GM19328 (cell line): Measurements from ENCODE around the gene TEX12.
"Not testable (repeated sequence)": the region's sequence is repeated elsewhere in the genome, so short reads cannot be mapped to it uniquely, and the experiment has no call there.

Experiments
- ATAC-seq: cut with Tn5 transposase; IDR thresholded peaks from one replicate; pipeline ENCODE4 v1.9.1; 2021; ENCODE audit warnings: mild to moderate bottlenecking, moderate library complexity; ENCODE audit not compliant: unreplicated experiment

TEX12 gene

DNA sequence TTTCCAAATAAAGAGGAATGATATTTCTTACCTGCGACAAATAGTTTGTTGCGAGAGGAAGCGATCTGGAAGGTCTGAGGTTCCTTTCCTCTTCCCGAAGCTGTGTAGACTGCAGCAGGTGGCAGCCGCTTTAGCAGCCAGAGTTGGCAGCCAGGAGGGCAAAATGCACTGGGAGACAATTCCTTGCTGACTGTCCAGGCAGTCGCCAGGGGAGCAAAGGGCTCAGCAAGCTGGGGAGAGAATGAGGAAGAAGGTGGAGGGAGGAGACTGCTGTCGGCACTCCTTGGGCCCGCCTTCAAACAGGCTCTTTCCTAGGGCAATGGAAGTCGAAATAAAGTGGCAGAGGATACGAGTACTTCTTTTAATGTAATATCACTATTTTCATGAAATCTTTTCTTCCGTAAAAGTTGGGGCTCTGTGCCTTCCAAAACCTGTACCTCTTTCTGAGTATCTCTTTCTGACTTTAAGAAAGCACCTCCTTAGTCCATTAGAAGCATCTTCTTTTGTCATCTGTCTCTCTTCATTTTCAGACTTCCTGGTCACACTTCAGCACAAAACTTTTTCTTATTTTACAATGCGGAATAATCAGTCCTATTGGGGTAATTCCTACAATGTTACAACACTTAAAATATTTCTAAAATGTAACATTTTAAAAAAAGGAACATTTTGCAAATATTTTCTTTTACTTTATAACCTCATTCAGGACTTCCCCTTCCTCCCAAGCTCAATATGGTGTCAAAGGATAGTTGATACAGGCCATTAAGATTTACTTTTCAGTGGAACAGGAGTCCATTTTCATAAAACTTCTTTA, 3.1 kb upstream of the TEX12 start, which contains the start of gene IL18:
TSS of gene IL18 (minus strand) at position 220 of the 811 bp plus-strand sequence. CDS start 9,041 bp downstream, outside the sequence.
- ATAC-seq: no peak

DNA sequence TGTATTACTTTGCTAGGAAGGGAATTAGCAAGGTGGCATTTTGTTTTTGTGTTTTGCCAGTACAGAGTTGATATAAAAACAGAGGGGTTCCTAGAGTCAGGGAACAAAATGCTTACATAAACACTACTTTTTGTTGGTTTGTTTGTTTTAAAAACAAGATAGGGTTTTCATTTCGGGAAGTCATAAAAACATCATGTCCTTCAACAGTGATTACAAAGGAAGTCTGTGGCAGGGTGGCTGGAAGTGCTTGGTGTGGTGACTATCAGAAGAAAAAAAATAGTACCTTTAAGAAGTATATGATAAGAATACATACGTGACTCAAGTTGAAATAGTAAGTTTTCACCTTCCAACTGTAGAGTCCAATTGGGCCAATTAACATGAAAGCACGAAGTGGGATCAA, 2.1 kb upstream of the TEX12 start:
- no peak for ATAC-seq

DNA sequence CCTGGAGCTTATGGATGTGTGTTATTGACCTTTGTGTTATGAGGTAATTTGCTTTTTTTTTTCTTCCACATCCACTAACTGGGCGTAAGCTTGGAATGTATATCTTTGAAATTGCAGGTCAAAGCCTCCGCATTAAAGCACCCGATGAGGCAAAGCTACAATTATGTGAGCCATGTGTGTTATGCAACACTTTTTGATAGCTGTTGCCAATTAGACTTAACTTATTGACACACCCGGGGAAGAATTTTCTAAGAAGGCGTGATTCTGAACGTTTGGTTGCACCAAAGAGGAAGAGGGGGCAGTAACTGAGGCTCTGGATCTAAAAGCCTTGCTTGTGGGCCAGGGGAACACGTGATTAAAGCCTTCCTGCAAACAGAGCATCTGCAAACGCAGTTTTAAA, 610 bp upstream of the TEX12 start:
- ATAC-seq: no peak

GRCh38 chr11:112172362-112172994, 5.3 kb downstream of the TEX12 start:
- no peak for ATAC-seq

- no peak for ATAC-seq
Observed at GRCh38 chr11:112173152-112173551, 6.0 kb downstream of the TEX12 start.

GRCh38 chr11:112174789-112175598, 7.8 kb downstream of the TEX12 start, which contains the start of gene BCO2:
Gene BCO2 (plus strand): TSS chr11:112175512. CDS start chr11:112175602, 90 bp downstream.
- ATAC-seq: no peak

DNA sequence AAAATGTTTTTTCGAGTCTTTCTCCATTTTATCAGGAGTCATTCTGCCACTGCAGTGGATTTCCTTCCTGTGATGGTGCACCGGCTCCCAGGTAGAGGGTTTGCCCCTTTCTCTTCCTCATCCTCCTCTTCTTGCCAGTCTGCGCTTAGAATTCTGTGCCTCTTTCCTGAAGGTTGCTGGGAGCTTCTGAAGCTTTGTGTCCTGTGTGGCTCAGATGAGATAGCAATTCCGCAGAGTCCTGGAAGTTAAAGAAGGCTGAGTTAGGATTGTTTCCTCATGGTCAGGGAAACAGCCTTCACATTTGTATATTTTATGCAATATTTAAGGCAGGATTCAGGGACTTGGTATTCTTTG, 8.4 kb downstream of the TEX12 start:
- no peak for ATAC-seq

- ATAC-seq: no peak
Observed at GRCh38 chr11:112176077-112176476, 8.9 kb downstream of the TEX12 start.

DNA sequence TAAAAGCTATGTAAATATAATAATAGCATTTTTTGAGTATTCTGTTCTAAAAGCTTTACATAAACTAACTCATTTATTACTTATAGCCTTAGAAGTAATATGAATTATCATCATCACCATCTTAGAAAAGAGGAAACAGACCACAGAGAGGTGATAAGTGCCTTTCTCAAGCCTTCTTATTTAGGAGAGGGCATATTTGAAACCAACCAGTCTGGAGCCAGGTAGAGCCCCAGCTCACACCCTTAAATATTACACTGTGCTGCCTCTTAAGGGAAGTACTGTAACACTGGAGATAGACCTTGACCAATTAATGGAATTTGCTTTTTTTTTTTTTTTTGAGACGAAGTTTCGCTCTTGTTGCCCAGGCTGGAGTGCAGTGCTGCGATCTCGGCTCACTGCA, 10.4 kb downstream of the TEX12 start:
- no peak for ATAC-seq

DNA sequence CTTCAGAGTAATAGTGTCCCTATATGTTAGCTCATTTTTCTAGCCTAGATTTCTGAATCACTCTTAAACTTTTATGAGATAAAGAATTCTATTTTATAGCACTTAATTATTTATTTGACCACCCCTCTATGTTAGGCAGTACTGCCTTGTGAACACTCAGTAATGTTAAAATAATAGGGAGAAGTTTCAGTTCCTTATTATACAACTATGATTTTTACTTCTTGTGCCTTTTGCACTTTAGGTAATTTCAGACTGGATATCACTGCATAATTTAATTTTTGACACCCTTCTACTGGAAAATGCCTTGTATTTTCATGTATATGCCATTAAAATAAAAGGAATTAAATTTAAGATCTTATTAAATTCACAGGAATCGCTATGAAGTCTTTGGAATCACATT, 11.3 kb downstream of the TEX12 start:
- ATAC-seq: no peak

GRCh38 chr11:112178936-112179335, 11.8 kb downstream of the TEX12 start:
- ATAC-seq: no peak

DNA sequence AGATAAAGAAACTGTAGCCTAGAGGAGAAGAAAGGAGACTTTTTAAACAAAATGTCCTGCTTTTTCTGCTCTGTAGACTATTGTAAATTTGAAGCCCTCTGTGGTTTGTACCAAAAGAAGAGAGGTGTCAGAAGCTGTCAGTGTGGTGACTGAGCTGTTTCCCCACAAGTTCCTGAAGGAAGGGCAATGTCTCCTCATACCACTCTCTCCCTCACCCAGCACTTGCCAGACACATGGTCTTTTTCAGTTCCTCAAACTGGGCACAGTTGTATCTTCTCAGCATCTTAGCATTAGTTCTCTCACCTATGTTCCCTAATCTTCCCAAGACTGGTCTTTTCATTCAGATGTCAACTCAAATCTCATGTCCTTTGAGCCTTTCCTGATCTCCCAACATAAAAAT, 12.4 kb downstream of the TEX12 start:
- ATAC-seq: no peak

DNA sequence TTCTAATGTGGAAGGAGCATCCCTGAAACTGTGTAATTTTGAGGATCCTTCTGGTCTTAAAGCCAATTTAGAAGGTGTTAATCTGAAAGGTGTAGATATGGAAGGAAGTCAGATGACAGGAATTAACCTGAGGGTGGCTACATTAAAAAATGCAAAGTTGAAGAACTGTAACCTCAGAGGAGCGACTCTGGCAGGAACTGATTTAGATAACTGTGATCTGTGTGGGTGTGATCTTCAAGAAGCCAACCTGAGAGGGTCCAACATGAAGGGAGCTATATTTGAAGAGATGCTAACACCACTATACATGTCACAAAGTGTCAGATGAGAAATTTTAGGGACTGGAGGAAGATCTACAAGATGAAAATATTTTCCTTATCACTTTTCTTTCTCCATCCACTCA, 15.7 kb downstream of the TEX12 start:
- ATAC-seq: no peak

DNA sequence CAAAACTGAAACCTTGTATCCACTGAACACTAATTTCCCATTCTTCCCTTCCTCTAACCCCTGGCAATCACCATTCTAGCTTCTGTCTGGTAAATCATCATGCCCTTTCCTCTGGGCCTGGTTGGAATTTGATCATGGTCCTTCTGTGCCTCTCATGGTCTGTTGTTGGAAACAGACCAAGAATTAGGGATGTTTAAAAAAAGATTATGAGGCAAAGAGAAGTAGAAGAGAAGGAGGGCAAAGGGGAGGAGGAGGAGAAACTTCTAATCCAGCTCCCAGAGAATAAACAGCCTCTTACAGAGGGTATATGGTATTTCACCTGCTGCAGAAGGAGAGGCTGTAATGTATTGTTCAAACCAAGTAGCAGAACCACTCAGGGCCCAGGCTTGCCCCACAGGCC, 18.7 kb downstream of the TEX12 start:
- ATAC-seq: no peak

DNA sequence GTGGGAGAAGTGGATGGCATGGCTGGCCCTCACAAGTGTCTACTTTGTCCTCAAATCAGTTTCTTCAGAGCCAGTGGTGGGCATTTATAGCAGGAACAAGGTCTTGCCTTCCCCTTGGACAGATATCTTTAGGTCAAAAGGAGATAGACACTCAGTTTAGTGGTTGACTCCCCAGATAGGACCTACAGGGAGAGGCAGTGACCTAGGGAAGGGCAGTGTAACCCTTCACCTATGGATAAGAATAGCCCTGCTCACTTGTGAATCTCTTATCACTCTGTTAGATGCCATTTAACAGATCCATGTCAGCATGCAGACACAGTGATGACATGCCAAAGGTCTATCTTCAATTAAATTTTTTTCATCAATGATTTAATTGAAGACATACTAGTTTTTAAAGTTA, 19.1 kb downstream of the TEX12 start:
- no peak for ATAC-seq

GRCh38 chr11:112195113-112195512, 27.9 kb downstream of the TEX12 start:
- not testable (repeated sequence) for ATAC-seq

DNA sequence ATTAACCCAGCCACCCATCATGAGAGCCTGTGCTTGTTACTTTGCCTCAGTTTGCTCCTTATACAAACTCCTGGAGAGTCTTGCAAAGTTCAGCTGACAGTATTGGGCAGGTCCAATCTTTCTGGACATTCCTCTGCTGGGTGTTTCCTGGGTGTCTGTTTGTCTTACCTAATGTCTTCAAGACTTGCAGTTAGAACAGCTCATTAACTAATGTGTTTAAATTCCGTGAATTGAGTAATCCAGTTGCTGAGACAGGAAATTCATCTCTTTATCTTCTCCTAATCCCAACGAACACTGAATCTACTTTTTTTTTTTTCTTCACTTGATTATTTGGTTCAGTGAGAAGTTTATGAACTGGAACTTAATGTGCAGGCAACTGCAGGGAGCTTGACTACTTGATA, 28.8 kb downstream of the TEX12 start:
- no peak for ATAC-seq

- ATAC-seq: no peak
Observed at GRCh38 chr11:112196519-112197087, 29.4 kb downstream of the TEX12 start.

DNA sequence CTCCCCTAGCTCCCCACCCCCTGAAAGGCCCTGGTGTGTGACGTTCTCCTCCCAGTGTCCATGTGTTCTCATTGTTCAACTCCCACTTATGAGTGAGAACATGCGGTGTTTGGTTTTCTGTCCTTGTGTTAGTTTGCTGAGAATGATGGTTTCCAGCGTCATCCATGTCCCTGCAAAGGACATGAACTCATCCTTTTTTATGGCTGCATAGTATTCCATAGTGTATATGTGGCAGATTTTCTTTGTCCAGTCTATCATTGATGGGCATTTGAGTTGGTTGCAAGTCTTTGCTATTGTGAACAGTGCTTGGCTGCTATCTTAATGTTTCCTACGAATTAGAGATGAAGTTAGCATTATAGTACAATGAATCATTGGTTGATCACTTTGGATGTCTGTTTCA, 31.9 kb downstream of the TEX12 start:
- not testable (repeated sequence) for ATAC-seq

- ATAC-seq: no peak
Observed at GRCh38 chr11:112200252-112200651, 33.1 kb downstream of the TEX12 start.

DNA sequence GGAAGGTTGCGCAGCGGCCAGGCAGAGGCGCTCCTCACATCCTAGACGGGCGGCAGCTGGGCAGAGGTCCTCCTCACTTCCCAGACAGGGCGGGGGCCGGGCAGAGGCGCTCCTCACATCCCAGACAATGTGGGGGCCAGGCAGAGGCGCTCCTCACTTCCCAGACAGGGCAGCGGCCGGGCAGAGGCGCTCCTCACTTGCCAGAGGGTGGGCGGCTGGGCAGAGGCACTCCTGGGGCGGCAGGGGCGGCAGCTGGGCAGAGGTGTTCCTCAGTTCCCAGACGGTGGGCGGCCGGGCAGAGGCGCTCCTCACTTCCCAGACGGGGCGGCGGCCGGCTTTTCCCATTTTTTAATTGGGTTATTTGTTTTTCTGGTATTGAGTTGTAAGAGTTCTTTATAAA, 38.9 kb downstream of the TEX12 start:
- ATAC-seq: no peak
